T-helper 2 cell treated with Interferon-gamma antibody and Interleukin-4, amounts not matched to agents 5 μg/mL and 100 μg/mL, for 36 hours (primary cell): Measurements from ENCODE around the gene FCRL4.

Experiments
- DNase-seq: peaks from one replicate; pipeline ENCODE4 v3.0.0; 2021; ENCODE audit warnings: low spot score
- H3K27ac Mint-ChIP-seq: one replicate; pipeline ENCODE4 v1.8.0; 2021; ENCODE audit warnings: mild to moderate bottlenecking, mixed read lengths
- H3K27me3 Mint-ChIP-seq: one replicate; pipeline ENCODE4 v1.8.0; 2021; ENCODE audit warnings: low read depth, mixed read lengths
- H3K36me3 Mint-ChIP-seq: one replicate; pipeline ENCODE4 v1.8.0; 2021; ENCODE audit warnings: low read depth, mixed read lengths
- H3K4me1 Mint-ChIP-seq: one replicate; pipeline ENCODE4 v1.8.0; 2021; ENCODE audit warnings: low read depth, mixed read lengths
- H3K4me3 Mint-ChIP-seq: one replicate; pipeline ENCODE4 v1.8.0; 2022; ENCODE audit warnings: mild to moderate bottlenecking, moderate library complexity, mixed read lengths
- H3K9me3 Mint-ChIP-seq: one replicate; pipeline ENCODE4 v1.8.0; 2021; ENCODE audit warnings: mixed read lengths

The FCRL4 gene

GRCh38 chr1:157597959-157598667, at the start of gene FCRL4:
Gene FCRL4 (minus strand): TSS chr1:157598085. CDS start chr1:157597944, 141 bp downstream.
- Mint-ChIP-seq H3K27ac (no peak within 1 kb of the TSS), H3K36me3 (no peaks in the 10 kb centered on the region), H3K27me3 (peaks cover 17% of the 10 kb centered on the region), H3K4me3 (no peak within 1 kb of the TSS), H3K4me1 (peaks cover 5% of the 10 kb centered on the region), H3K9me3 (no peaks in the 10 kb centered on the region)
- DNase-seq: no peak

DNA sequence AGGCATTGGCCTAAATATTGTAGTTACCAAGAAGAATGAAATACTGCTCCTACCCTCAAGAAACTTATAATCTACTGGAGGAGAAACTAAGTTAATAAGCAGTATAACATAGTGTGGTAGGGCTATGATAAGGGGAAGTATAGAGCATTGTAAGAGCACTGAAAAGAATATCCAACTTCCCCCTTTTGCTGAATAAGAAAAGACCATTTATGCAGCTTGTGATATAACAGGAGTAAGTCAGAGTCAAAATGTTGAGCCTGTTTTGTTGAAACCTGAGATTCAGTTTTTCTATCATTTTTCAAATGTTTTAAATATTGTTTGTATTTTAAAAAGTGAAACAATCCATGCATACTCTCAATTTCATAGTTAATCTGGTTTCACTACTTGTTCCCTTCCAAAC, 48.3 kb upstream of the FCRL4 start:
- H3K27ac Mint-ChIP-seq: no peak overlapping the region
- H3K4me1 Mint-ChIP-seq: no peaks in the 10 kb centered on the region
- H3K4me3 Mint-ChIP-seq: no peak overlapping the region
- no peaks in the 10 kb centered on the region for H3K27me3 Mint-ChIP-seq
- no peaks in the 10 kb centered on the region for H3K36me3 Mint-ChIP-seq
- H3K9me3 Mint-ChIP-seq: no peaks in the 10 kb centered on the region
- no peak for DNase-seq

DNA sequence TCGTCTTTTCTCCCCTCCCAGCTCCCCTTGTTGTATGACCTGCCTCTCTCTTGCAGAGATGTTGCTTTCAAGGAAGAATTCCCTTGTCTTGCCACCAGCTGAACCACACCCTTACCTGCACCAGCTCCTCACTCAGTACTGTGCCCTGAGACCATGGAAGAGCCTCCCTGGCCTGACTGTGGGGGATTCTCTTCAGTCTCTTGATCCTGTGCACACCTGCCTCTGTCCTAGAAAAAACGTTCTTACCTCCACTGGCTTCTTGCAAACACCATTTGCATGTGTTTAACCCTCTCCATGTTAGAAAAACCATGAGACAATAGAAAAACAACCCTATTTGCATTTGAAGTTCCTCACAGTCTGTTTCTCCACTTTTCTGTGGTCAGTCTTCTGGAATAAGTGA, 43.3 kb upstream of the FCRL4 start:
- H3K9me3 Mint-ChIP-seq: no peaks in the 10 kb centered on the region
- H3K27me3 Mint-ChIP-seq: no peaks in the 10 kb centered on the region

DNA sequence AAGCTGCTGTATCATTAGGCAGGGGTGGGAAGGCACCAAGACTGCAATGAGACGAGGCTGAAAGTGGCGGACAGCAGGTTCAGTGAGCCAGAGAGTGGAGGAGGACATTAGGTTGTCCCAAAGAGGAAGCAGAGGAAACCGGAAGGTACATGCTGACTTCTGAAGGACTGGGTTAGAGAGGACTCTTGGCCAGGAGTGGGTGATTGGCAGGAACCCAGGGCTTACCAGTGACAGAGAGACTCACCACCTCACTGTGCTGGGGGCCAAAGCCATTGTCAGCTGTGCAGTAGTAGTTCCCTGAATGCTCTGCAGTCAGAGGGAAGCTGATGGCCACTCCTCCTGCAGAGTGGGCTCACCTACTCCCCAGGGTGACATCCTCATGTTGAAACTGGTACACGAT, 41.9 kb upstream of the FCRL4 start:
- no peaks in the 10 kb centered on the region for H3K36me3 Mint-ChIP-seq
- no peaks in the 10 kb centered on the region for H3K4me1 Mint-ChIP-seq
- no peak for DNase-seq
- H3K4me3 Mint-ChIP-seq: no peak overlapping the region
- H3K9me3 Mint-ChIP-seq: no peaks in the 10 kb centered on the region
- H3K27ac Mint-ChIP-seq: no peak overlapping the region
- H3K27me3 Mint-ChIP-seq: no peaks in the 10 kb centered on the region

More for the DNA sequence above, 43.3 kb upstream of the FCRL4 start:
- DNase-seq: no peak
- Mint-ChIP-seq H3K4me1 (no peaks in the 10 kb centered on the region), H3K36me3 (no peaks in the 10 kb centered on the region), H3K27ac (no peak overlapping the region), H3K4me3 (no peak overlapping the region)

GRCh38 chr1:157628773-157629172, 30.9 kb upstream of the FCRL4 start:
- Mint-ChIP-seq H3K27ac (no peak overlapping the region), H3K9me3 (no peaks in the 10 kb centered on the region), H3K36me3 (no peaks in the 10 kb centered on the region), H3K4me3 (no peak overlapping the region), H3K4me1 (no peaks in the 10 kb centered on the region), H3K27me3 (peaks cover 3% of the 10 kb centered on the region)
- DNase-seq: no peak

DNA sequence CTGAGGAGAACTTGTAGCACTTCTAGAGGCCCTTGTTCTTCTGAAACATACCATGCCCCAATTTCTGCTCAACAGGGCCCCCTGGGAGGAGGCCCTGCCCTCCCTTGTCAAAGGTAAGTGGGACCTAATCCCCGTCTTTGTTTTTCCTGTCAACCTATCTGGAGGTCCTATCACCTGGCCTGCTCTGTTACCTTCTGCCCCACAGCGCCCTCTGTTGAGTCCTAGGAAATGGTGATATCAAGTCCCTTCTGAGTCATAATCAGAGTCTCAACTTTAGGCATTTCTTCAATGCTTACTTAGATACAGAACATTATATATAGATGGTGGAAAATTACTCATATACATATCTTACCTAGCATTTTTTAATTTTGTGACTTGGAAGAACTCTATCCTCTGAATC, 28.2 kb upstream of the FCRL4 start:
- no peak for DNase-seq
- Mint-ChIP-seq H3K4me3 (no peak overlapping the region), H3K9me3 (no peaks in the 10 kb centered on the region), H3K4me1 (no peaks in the 10 kb centered on the region), H3K27me3 (peaks cover 3% of the 10 kb centered on the region), H3K27ac (no peak overlapping the region), H3K36me3 (no peaks in the 10 kb centered on the region)

- DNase-seq: no peak
- Mint-ChIP-seq H3K27me3 (no peaks in the 10 kb centered on the region), H3K36me3 (no peaks in the 10 kb centered on the region), H3K9me3 (no peaks in the 10 kb centered on the region), H3K4me3 (no peak overlapping the region), H3K27ac (no peak overlapping the region), H3K4me1 (no peaks in the 10 kb centered on the region)
Observed at GRCh38 chr1:157624471-157624870, 26.6 kb upstream of the FCRL4 start.

DNA sequence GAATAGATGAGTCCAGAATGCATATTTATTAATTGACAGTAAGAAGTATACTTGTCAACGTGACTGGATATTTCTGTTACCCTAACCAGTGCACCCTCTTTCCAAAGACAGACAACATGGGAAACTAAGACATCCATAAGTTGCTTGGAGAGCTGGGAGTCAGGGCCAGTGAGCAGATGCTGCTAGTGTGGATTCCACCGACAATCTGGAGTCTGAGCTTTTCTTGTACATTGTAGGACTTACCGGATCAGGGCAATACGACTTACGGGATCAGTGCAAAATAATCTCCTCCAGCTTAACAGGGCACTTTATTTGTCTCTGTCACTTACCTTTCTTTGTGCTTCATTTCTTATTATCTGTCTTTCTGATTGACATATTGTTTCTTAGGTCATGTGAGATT, 24.6 kb upstream of the FCRL4 start:
- no peaks in the 10 kb centered on the region for H3K36me3 Mint-ChIP-seq
- H3K27ac Mint-ChIP-seq: no peak overlapping the region
- no peaks in the 10 kb centered on the region for H3K27me3 Mint-ChIP-seq
- DNase-seq: no peak
- no peaks in the 10 kb centered on the region for H3K4me1 Mint-ChIP-seq
- H3K9me3 Mint-ChIP-seq: no peaks in the 10 kb centered on the region
- H3K4me3 Mint-ChIP-seq: no peak overlapping the region

GRCh38 chr1:157618190-157618589, 20.3 kb upstream of the FCRL4 start:
- Mint-ChIP-seq H3K9me3 (no peaks in the 10 kb centered on the region), H3K27ac (no peak overlapping the region), H3K4me3 (no peak overlapping the region), H3K27me3 (no peaks in the 10 kb centered on the region), H3K4me1 (no peaks in the 10 kb centered on the region), H3K36me3 (no peaks in the 10 kb centered on the region)
- DNase-seq: no peak

DNA sequence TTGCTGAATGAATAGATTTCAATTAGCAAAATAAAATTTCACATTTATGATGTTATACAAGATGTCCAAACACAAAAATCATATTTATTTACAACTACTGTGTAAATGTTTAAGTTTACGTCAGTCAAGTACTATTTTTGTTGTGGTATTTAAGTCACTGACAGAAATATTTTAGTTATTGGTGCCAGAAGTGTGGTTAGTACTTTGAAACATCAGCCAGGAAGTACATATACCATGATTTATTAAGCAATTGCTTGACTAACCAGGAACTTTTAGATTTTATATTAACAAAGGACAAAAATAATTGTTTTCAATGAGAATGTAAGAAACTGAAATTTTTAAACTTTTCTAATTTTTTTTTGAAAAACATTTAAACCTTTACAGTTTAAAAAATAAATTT, 2.4 kb upstream of the FCRL4 start:
- no peak for DNase-seq
- Mint-ChIP-seq H3K4me1 (peaks cover 5% of the 10 kb centered on the region), H3K36me3 (no peaks in the 10 kb centered on the region), H3K27me3 (peaks cover 15% of the 10 kb centered on the region), H3K4me3 (no peak overlapping the region), H3K27ac (no peak overlapping the region), H3K9me3 (no peaks in the 10 kb centered on the region)

DNA sequence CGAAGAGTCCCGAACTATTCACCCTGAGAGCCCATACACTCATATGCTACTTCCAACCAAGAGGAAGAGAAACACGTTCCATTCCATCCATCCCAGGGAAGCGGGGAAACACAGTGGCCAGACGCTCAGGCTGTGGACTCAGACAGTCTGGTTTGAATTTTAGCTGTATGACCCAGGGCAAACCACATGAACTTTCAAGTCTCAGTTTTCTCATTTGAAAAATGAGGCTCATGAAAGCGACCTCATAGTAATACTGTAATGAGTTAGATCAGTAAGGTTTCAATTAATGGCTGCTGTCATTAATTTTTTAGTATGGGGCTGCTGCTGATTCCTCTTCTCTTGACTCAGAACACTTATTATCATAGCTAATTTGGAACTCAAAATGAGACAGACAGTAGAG, 1.5 kb downstream of the FCRL4 start:
- Mint-ChIP-seq H3K4me3 (no peak overlapping the region), H3K36me3 (no peaks in the 10 kb centered on the region), H3K27ac (no peak overlapping the region), H3K9me3 (no peaks in the 10 kb centered on the region), H3K4me1 (peaks cover 5% of the 10 kb centered on the region), H3K27me3 (peaks cover 13% of the 10 kb centered on the region)
- DNase-seq: no peak

DNA sequence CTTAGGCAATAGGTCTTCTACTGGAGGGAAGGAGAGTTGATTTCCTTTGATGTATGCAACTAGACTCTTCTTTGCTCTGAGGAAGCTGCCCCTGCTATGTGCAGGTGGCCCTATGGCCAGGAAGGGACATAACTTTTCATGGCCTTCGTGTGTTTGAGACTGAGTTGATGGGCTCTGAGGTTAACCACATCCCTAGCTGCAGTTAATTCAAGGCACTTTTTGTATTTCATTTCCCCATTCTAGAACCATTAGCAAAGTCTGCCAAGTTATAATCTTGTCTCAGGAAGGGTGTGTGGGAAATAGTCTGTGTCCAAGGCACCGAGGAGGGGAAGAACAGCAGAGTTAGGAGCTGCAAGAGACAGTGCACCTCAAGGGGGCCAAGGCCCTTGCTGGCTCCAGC, 2.5 kb downstream of the FCRL4 start:
- Mint-ChIP-seq H3K4me1 (peaks cover 5% of the 10 kb centered on the region), H3K27me3 (peaks cover 13% of the 10 kb centered on the region), H3K36me3 (no peaks in the 10 kb centered on the region), H3K9me3 (no peaks in the 10 kb centered on the region), H3K4me3 (no peak overlapping the region), H3K27ac (no peak overlapping the region)
- DNase-seq: no peak

GRCh38 chr1:157585984-157586383, 11.9 kb downstream of the FCRL4 start:
- no peak for DNase-seq
- Mint-ChIP-seq H3K27me3 (peaks cover 2% of the 10 kb centered on the region), H3K36me3 (no peaks in the 10 kb centered on the region), H3K9me3 (no peaks in the 10 kb centered on the region), H3K27ac (no peak overlapping the region), H3K4me1 (peaks cover 2% of the 10 kb centered on the region), H3K4me3 (no peak overlapping the region)

DNA sequence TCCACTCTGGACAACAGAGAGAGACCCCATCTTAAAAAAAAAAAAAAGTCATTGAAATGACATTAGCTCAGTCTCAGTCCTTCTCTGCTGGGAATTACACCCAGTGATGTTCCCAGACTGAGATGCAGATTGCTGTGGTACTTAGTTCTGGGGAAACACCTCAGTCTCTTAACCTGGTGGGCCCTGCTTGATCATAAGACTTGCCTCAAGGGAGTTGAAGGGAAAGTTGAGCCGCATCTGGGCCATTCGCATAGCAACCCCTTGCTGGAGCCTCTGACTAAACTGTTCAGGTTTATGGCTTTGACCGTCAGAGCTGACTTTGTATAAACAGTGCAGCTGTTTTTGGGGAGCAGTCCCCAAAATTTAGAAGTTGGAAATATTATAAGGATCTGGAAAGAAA, 13.4 kb downstream of the FCRL4 start:
- H3K4me3 Mint-ChIP-seq: no peak overlapping the region
- H3K27ac Mint-ChIP-seq: no peak overlapping the region

GRCh38 chr1:157580828-157581210, 17.1 kb downstream of the FCRL4 start:
- peaks cover 7% of the 10 kb centered on the region for H3K27me3 Mint-ChIP-seq
- DNase-seq: no peak

More for the DNA sequence above, 13.4 kb downstream of the FCRL4 start:
- Mint-ChIP-seq H3K36me3 (no peaks in the 10 kb centered on the region), H3K9me3 (no peaks in the 10 kb centered on the region), H3K27me3 (peaks cover 2% of the 10 kb centered on the region), H3K4me1 (peaks cover 2% of the 10 kb centered on the region)
- DNase-seq: no peak

More at GRCh38 chr1:157580828-157581210, 17.1 kb downstream of the FCRL4 start:
- no peaks in the 10 kb centered on the region for H3K9me3 Mint-ChIP-seq
- peaks cover 2% of the 10 kb centered on the region for H3K4me1 Mint-ChIP-seq
- no peaks in the 10 kb centered on the region for H3K36me3 Mint-ChIP-seq
- H3K4me3 Mint-ChIP-seq: no peak overlapping the region
- no peak overlapping the region for H3K27ac Mint-ChIP-seq
